A673 (cell line): ENCODE results near the gene SEL1L3.

Source experiments
- CTCF ChIP-seq: fragments of 300-800, 200-600 bp; sonication (generic); conservative IDR thresholded peaks from 2 replicates; pipeline ENCODE4 v1.5.1; 2017; ENCODE audit warnings: low read depth, mild to moderate bottlenecking, antibody characterized with exemption, low read length, moderate library complexity, mixed read lengths
- EZH2 ChIP-seq: fragments of 200-600 bp; sonication (generic); IDR thresholded peaks from 2 replicates; pipeline ENCODE4 v1.6.1; 2017; ENCODE audit warnings: borderline replicate concordance, low read depth, mild to moderate bottlenecking, mixed read lengths, antibody characterized with exemption, low read length; ENCODE audit not compliant: poor library complexity, severe bottlenecking

- TF ChIP-seq CTCF, result peak; percentile 71
- no peak for TF ChIP-seq EZH2
Measured at GRCh38 chr4:25792200-25792791, 70.5 kb downstream of the SEL1L3 start.
